Mesothelial cell of epicardium (in vitro differentiated cells): ENCODE measurements around the gene CRYBA1. TPM values are rescaled to one million over a fixed set of nuclear protein-coding genes. Genes with fewer than 3 reads are reported as not detected.
"Not testable (repeated sequence)": the region's sequence is repeated elsewhere in the genome, so short reads cannot be mapped to it uniquely, and the experiment has no call there.

Experiments used
- DNase-seq, 2 experiments: peaks; one replicate each; pipeline ENCODE4 v3.0.0; 2021; ENCODE audit warnings: low spot score in 2 of 2; ENCODE audit not compliant: unreplicated experiment in 2 of 2
- H3K27ac Mint-ChIP-seq: 2 replicates; pipeline ENCODE4 v1.8.0; 2021; ENCODE audit warnings: mixed read lengths
- H3K27me3 Mint-ChIP-seq: 2 replicates; pipeline ENCODE4 v1.8.0; 2021; ENCODE audit warnings: low read depth, mixed read lengths
- H3K36me3 Mint-ChIP-seq: 2 replicates; pipeline ENCODE4 v1.8.0; 2021; ENCODE audit warnings: mixed read lengths
- H3K4me1 Mint-ChIP-seq: 2 replicates; pipeline ENCODE4 v1.8.0; 2021; ENCODE audit warnings: mixed read lengths
- H3K4me3 Mint-ChIP-seq: 2 replicates; pipeline ENCODE4 v1.8.0; 2021; ENCODE audit warnings: mild to moderate bottlenecking, moderate library complexity, mixed read lengths
- H3K9me3 Mint-ChIP-seq: 2 replicates; pipeline ENCODE4 v1.8.0; 2021; ENCODE audit warnings: mixed read lengths
- CTCF ChIP-seq: fragments of 200-600 bp; sonication (generic); IDR thresholded peaks from one replicate; pipeline ENCODE4 v1.5.0; 2021; ENCODE audit warnings: antibody characterized with exemption; ENCODE audit not compliant: unreplicated experiment
- total RNA-seq: library from RNA; stranded (reverse); gene quantifications from 3 replicates; pipeline ENCODE4 v1.2.1, GENCODE V29; 2021

CRYBA1 gene
- total RNA-seq, 1 donor from 2014 or later, result not detected

DNA sequence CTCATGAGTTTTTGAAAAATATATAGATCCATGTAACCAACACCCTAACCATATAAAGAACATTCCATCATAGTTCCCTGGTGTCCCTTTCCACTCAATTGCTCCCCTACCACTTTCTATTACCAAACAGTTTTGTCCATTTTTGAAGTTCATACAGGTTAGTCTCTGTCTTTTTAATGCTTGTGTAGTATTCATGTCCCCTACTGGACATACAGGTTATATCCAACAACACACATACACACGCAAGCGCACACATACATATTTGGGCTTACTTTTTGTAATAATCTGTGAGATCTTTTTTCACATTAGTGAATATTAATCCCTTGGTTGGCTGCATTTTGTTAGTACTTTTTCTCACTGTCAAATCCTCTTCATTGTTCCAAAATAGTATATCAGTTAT, 6.4 kb downstream of the CRYBA1 start:
- Mint-ChIP-seq H3K27me3 (no peaks in the 10 kb centered on the region), H3K4me1 (peaks cover 10% of the 10 kb centered on the region), H3K9me3 (no peaks in the 10 kb centered on the region), H3K36me3 (peaks cover 5% of the 10 kb centered on the region), H3K4me3 (no peak overlapping the region), H3K27ac (no peak overlapping the region)
- no peak for DNase-seq
- no peak for TF ChIP-seq CTCF

GRCh38 chr17:29255926-29256522, 9.4 kb downstream of the CRYBA1 start:
- no peaks in the 10 kb centered on the region for H3K27me3 Mint-ChIP-seq
- H3K27ac Mint-ChIP-seq, result peak overlapping the region; percentile 74
- H3K9me3 Mint-ChIP-seq, result no peaks in the 10 kb centered on the region

GRCh38 chr17:29256735-29257466, 10.2 kb downstream of the CRYBA1 start:
- Mint-ChIP-seq H3K36me3 (peaks cover 23% of the 10 kb centered on the region), H3K4me3 (no peak overlapping the region), H3K9me3 (no peaks in the 10 kb centered on the region), H3K4me1 (peaks cover 10% of the 10 kb centered on the region), H3K27me3 (no peaks in the 10 kb centered on the region), H3K27ac (peak overlapping the region; percentile 13)
- DNase-seq, result no peak
- TF ChIP-seq CTCF, result no peak

More at GRCh38 chr17:29255926-29256522, 9.4 kb downstream of the CRYBA1 start:
- Mint-ChIP-seq H3K4me1 (peaks cover 10% of the 10 kb centered on the region), H3K4me3 (no peak overlapping the region), H3K36me3 (peaks cover 19% of the 10 kb centered on the region)
- no peak for DNase-seq
- no peak for TF ChIP-seq CTCF

GRCh38 chr17:29257756-29258155, 11.1 kb downstream of the CRYBA1 start:
- H3K27me3 Mint-ChIP-seq, result no peaks in the 10 kb centered on the region

GRCh38 chr17:29263916-29264315, 17.3 kb downstream of the CRYBA1 start:
- TF ChIP-seq CTCF, result no peak
- no peaks in the 10 kb centered on the region for H3K9me3 Mint-ChIP-seq
- no peak for DNase-seq
- peaks cover 34% of the 10 kb centered on the region for H3K36me3 Mint-ChIP-seq
- no peak overlapping the region for H3K4me3 Mint-ChIP-seq
- H3K27me3 Mint-ChIP-seq, result no peaks in the 10 kb centered on the region
- no peaks in the 10 kb centered on the region for H3K4me1 Mint-ChIP-seq
- no peak overlapping the region for H3K27ac Mint-ChIP-seq

More at GRCh38 chr17:29257756-29258155, 11.1 kb downstream of the CRYBA1 start:
- DNase-seq, result no peak
- peaks cover 10% of the 10 kb centered on the region for H3K4me1 Mint-ChIP-seq
- no peaks in the 10 kb centered on the region for H3K9me3 Mint-ChIP-seq
- peaks cover 23% of the 10 kb centered on the region for H3K36me3 Mint-ChIP-seq
- no peak for TF ChIP-seq CTCF
- H3K27ac Mint-ChIP-seq, result no peak overlapping the region
- no peak overlapping the region for H3K4me3 Mint-ChIP-seq

DNA sequence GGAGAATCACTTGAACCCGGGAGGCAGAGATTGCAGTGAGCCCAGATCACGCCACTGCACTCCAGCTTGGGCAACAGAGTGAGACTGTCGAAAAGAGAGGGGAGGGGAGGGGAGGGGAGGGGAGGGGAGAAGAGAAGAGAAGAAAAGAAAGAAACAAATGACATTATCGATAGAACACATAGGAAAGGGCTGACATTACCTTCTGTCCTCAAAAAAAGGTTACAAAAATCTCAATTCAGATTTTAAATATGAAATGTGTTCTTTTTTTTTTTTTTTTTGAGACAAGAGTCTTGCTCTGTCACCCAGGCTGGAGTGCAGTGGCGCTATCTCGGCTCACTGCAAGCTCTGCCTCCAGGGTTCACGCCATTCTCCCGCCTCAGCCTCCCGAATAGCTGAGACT, 25.3 kb downstream of the CRYBA1 start:
- H3K9me3 Mint-ChIP-seq, H3K27ac Mint-ChIP-seq: not testable (repeated sequence)

More for the DNA sequence above, 25.3 kb downstream of the CRYBA1 start:
- not testable (repeated sequence) for DNase-seq, H3K4me3 Mint-ChIP-seq, H3K4me1 Mint-ChIP-seq, H3K27me3 Mint-ChIP-seq
- peaks cover 33% of the 10 kb centered on the region for H3K36me3 Mint-ChIP-seq
